Measurements from ENCODE around the gene USP15. TPM values are rescaled to one million over a fixed set of nuclear protein-coding genes. Genes with fewer than 3 reads are reported as not detected.

USP15 gene
- polyA plus RNA-seq, 1 donor (not counting 4 experiments of a cell fraction or from before 2014, with no cell fraction given), result 66.5 TPM

- Histone ChIP-seq H3K27ac (ENCODE audit: control insufficient read depth, insufficient read depth, low read length) (no peak overlapping the region), H2AFZ (ENCODE audit: control insufficient read depth, low read length) (no peak overlapping the region), H3K4me1 (ENCODE audit: control insufficient read depth, extremely low read depth, insufficient read depth, low read length) (peaks cover 15% of the 10 kb centered on the region), H3K27me3 (ENCODE audit: control insufficient read depth, extremely low read depth, insufficient read depth, low read length) (no peaks in the 10 kb centered on the region), H3K4me2 (ENCODE audit: control insufficient read depth, extremely low read depth, insufficient read depth, low read depth, low read length) (no peak overlapping the region), H3K79me2 (ENCODE audit: control insufficient read depth, insufficient read depth, low read length) (peaks cover 98% of the 10 kb centered on the region), H3K9me1 (ENCODE audit: control insufficient read depth, extremely low read depth, insufficient read depth, low read length) (peaks cover 2% of the 10 kb centered on the region), H3K9me3 (ENCODE audit: control insufficient read depth, low read depth, low read length) (no peaks in the 10 kb centered on the region), H3K4me3 (ENCODE audit: control insufficient read depth in 2 of 3, extremely low read depth in 1 of 3, insufficient read depth in 2 of 3, low read depth in 1 of 3, low read length in 3 of 3) (no peak overlapping the region), H3K36me3 (ENCODE audit: control insufficient read depth in 2 of 2, extremely low read depth in 1 of 2, insufficient read depth in 2 of 2, low read length in 2 of 2) (peaks cover 0 to 3% of the 10 kb centered on the region in 2 experiments), H4K20me1 (ENCODE audit: control insufficient read depth, extremely low read depth, insufficient read depth, low read length) (peaks cover 4% of the 10 kb centered on the region), H3K9ac (ENCODE audit: control insufficient read depth, extremely low read depth, insufficient read depth, low read length) (no peak overlapping the region)
- dilution Hi-C loops (cut with MboI; ENCODE audit: extremely low pct_ligation_motif_present, low sequenced_read_pairs), result no loop called here
- DNase-seq (ENCODE audit: low read depth, low spot score), result no peak
- no peak for FAIRE-seq
- TF ChIP-seq EZH2 (IDR thresholded peaks at IDR 0.05; ENCODE audit: low read length), result no peak
- TF ChIP-seq, protein P1, sequence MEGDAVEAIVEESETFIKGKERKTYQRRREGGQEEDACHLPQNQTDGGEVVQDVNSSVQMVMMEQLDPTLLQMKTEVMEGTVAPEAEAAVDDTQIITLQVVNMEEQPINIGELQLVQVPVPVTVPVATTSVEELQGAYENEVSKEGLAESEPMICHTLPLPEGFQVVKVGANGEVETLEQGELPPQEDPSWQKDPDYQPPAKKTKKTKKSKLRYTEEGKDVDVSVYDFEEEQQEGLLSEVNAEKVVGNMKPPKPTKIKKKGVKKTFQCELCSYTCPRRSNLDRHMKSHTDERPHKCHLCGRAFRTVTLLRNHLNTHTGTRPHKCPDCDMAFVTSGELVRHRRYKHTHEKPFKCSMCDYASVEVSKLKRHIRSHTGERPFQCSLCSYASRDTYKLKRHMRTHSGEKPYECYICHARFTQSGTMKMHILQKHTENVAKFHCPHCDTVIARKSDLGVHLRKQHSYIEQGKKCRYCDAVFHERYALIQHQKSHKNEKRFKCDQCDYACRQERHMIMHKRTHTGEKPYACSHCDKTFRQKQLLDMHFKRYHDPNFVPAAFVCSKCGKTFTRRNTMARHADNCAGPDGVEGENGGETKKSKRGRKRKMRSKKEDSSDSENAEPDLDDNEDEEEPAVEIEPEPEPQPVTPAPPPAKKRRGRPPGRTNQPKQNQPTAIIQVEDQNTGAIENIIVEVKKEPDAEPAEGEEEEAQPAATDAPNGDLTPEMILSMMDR (optimal IDR thresholded peaks at IDR 0.05 in 1 of 3, IDR thresholded peaks at IDR 0.05 in 1 of 3, conservative IDR thresholded peaks at IDR 0.05 in 1 of 3; ENCODE audit: extremely low read depth in 1 of 3, insufficient read depth in 2 of 3, low read length in 3 of 3), result no peak
Observed at GRCh38 chr12:62267026-62267425, 6.8 kb downstream of the USP15 start.

DNA sequence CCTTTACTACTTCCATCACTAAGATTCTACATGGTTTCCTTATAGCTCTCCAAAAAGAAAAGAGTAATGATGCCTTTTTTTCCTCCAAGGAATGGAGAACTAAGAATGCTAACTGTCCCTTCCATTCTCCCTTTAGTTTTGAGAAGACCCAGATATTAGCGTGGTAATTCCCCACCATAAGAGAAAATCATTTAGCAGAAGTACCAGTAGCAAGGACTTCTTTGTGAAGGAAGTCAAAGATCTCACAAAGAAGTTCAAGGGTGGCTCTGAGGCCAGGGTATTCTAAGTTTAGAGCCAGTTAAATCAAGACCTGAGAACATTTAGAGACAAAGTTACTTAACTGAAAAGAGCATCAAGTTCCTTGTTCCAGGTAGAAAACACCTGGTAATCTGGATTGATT lies 7.3 kb downstream of the USP15 start:
- H3K9me1 ChIP-seq (ENCODE audit: control insufficient read depth, extremely low read depth, insufficient read depth, low read length), result peaks cover 2% of the 10 kb centered on the region
- peaks cover 98% of the 10 kb centered on the region for H3K79me2 ChIP-seq (ENCODE audit: control insufficient read depth, insufficient read depth, low read length)
- H3K9ac ChIP-seq (ENCODE audit: control insufficient read depth, extremely low read depth, insufficient read depth, low read length), result no peak overlapping the region
- no peak for TF ChIP-seq EZH2 (IDR thresholded peaks at IDR 0.05; ENCODE audit: low read length)
- TF ChIP-seq, protein P1 (optimal IDR thresholded peaks at IDR 0.05 in 1 of 3, IDR thresholded peaks at IDR 0.05 in 1 of 3, conservative IDR thresholded peaks at IDR 0.05 in 1 of 3; ENCODE audit: extremely low read depth in 1 of 3, insufficient read depth in 2 of 3, low read length in 3 of 3), result no peak
- peaks cover 13% of the 10 kb centered on the region for H3K4me1 ChIP-seq (ENCODE audit: control insufficient read depth, extremely low read depth, insufficient read depth, low read length)
- dilution Hi-C loops (cut with MboI; ENCODE audit: extremely low pct_ligation_motif_present, low sequenced_read_pairs), result no loop called here
- H3K27me3 ChIP-seq (ENCODE audit: control insufficient read depth, extremely low read depth, insufficient read depth, low read length), result no peaks in the 10 kb centered on the region
- H2AFZ ChIP-seq (ENCODE audit: control insufficient read depth, low read length), result no peak overlapping the region
- FAIRE-seq (peak; percentile 13), DNase-seq (ENCODE audit: low read depth, low spot score) (no peak)
- no peak overlapping the region for H3K4me3 ChIP-seq (ENCODE audit: control insufficient read depth in 2 of 3, extremely low read depth in 1 of 3, insufficient read depth in 2 of 3, low read depth in 1 of 3, low read length in 3 of 3)
- peaks cover 4% of the 10 kb centered on the region for H4K20me1 ChIP-seq (ENCODE audit: control insufficient read depth, extremely low read depth, insufficient read depth, low read length)
- H3K9me3 ChIP-seq (ENCODE audit: control insufficient read depth, low read depth, low read length), result no peaks in the 10 kb centered on the region
- H3K27ac ChIP-seq (ENCODE audit: control insufficient read depth, insufficient read depth, low read length), result no peak overlapping the region
- H3K4me2 ChIP-seq (ENCODE audit: control insufficient read depth, extremely low read depth, insufficient read depth, low read depth, low read length), result no peak overlapping the region
- peaks cover 0 to 3% of the 10 kb centered on the region in 2 experiments for H3K36me3 ChIP-seq (ENCODE audit: control insufficient read depth in 2 of 2, extremely low read depth in 1 of 2, insufficient read depth in 2 of 2, low read length in 2 of 2)
